ENCODE measurements around the gene LACTB. TPM values are rescaled to one million over a fixed set of nuclear protein-coding genes. Genes with fewer than 3 reads are reported as not detected.
"Not testable (repeated sequence)": the region's sequence is repeated elsewhere in the genome, so short reads cannot be mapped to it uniquely, and the experiment has no call there.

Gene LACTB
- total RNA-seq, 1 donor from 2014 or later = 4.6 TPM

GRCh38 chr15:63103416-63103815 lies 18.2 kb upstream of the LACTB start:
- H3K4me1 ChIP-seq = no peaks in the 10 kb centered on the region
- H3K27ac ChIP-seq = no peak overlapping the region
- no peak for TF ChIP-seq CTCF (IDR thresholded peaks at IDR 0.05)
- no peaks in the 10 kb centered on the region for H3K9me3 ChIP-seq
- intact Hi-C loops (cut with DNase I) = no loop called here
- no peak overlapping the region for H3K4me3 ChIP-seq
- H3K36me3 ChIP-seq = no peaks in the 10 kb centered on the region
- DNase-seq (ENCODE audit: low spot score in 2 of 2) = no peak
- no peaks in the 10 kb centered on the region for H3K27me3 ChIP-seq

- H3K9me3 ChIP-seq = no peaks in the 10 kb centered on the region
- intact Hi-C loops (cut with DNase I) = no loop called here
- no peaks in the 10 kb centered on the region for H3K36me3 ChIP-seq
- no peak overlapping the region for H3K4me3 ChIP-seq
- TF ChIP-seq CTCF (IDR thresholded peaks at IDR 0.05) = no peak
- no peaks in the 10 kb centered on the region for H3K27me3 ChIP-seq
- H3K27ac ChIP-seq = no peak overlapping the region
- H3K4me1 ChIP-seq = no peaks in the 10 kb centered on the region
- DNase-seq (ENCODE audit: low spot score in 2 of 2) = no peak
These were observed 16.9 kb upstream of the LACTB start for GRCh38 chr15:63104727-63105126.

GRCh38 chr15:63105354-63105753 lies 16.3 kb upstream of the LACTB start:
- H3K4me1 ChIP-seq; intact Hi-C loops (cut with DNase I); H3K4me3 ChIP-seq; H3K9me3 ChIP-seq; H3K27ac ChIP-seq; H3K36me3 ChIP-seq; H3K27me3 ChIP-seq; DNase-seq (ENCODE audit: low spot score in 2 of 2): not testable (repeated sequence)

GRCh38 chr15:63107895-63108546 lies 13.6 kb upstream of the LACTB start:
- Histone ChIP-seq H3K27me3 (no peaks in the 10 kb centered on the region), H3K27ac (peak overlapping the region in 1 of 2 donors; percentile 57), H3K4me3 (no peak overlapping the region), H3K9me3 (no peaks in the 10 kb centered on the region), H3K36me3 (no peaks in the 10 kb centered on the region), H3K4me1 (no peaks in the 10 kb centered on the region)
- TF ChIP-seq CTCF (IDR thresholded peaks at IDR 0.05) = no peak
- intact Hi-C loops (cut with DNase I) = no loop called here
- no peak for DNase-seq (ENCODE audit: low spot score in 2 of 2)

GRCh38 chr15:63109498-63109897 lies 12.2 kb upstream of the LACTB start:
- Histone ChIP-seq H3K4me1 (no peaks in the 10 kb centered on the region), H3K27me3 (no peaks in the 10 kb centered on the region), H3K4me3 (no peak overlapping the region), H3K9me3 (no peaks in the 10 kb centered on the region), H3K36me3 (no peaks in the 10 kb centered on the region), H3K27ac (no peak overlapping the region)
- intact Hi-C loops (cut with DNase I) = no loop called here
- no peak for DNase-seq (ENCODE audit: low spot score in 2 of 2)
- TF ChIP-seq CTCF (IDR thresholded peaks at IDR 0.05) = no peak

- intact Hi-C loops (cut with DNase I) = no loop called here
These were observed 11.7 kb upstream of the LACTB start for GRCh38 chr15:63109920-63110319.

More at GRCh38 chr15:63109920-63110319, 11.7 kb upstream of the LACTB start:
- no peaks in the 10 kb centered on the region for H3K36me3 ChIP-seq
- DNase-seq (ENCODE audit: low spot score in 2 of 2) = no peak
- no peaks in the 10 kb centered on the region for H3K4me1 ChIP-seq
- no peaks in the 10 kb centered on the region for H3K9me3 ChIP-seq
- no peak overlapping the region for H3K27ac ChIP-seq
- no peak for TF ChIP-seq CTCF (IDR thresholded peaks at IDR 0.05)
- no peaks in the 10 kb centered on the region for H3K27me3 ChIP-seq
- no peak overlapping the region for H3K4me3 ChIP-seq

Measured in ascending aorta (tissue), 2 donors.